Stimulated activated naive CD4-positive, alpha-beta T cell treated with Interleukin-2 at 50 U/mL for 16 hours (primary cell): ENCODE data around the gene GMEB2.
"Not testable (repeated sequence)": the region's sequence is repeated elsewhere in the genome, so short reads cannot be mapped to it uniquely, and the experiment has no call there.

Experiments used
- DNase-seq: peaks from one replicate; lab custom pipeline; 2025; lab: John Stamatoyannopoulos, UW

GMEB2 gene

DNA sequence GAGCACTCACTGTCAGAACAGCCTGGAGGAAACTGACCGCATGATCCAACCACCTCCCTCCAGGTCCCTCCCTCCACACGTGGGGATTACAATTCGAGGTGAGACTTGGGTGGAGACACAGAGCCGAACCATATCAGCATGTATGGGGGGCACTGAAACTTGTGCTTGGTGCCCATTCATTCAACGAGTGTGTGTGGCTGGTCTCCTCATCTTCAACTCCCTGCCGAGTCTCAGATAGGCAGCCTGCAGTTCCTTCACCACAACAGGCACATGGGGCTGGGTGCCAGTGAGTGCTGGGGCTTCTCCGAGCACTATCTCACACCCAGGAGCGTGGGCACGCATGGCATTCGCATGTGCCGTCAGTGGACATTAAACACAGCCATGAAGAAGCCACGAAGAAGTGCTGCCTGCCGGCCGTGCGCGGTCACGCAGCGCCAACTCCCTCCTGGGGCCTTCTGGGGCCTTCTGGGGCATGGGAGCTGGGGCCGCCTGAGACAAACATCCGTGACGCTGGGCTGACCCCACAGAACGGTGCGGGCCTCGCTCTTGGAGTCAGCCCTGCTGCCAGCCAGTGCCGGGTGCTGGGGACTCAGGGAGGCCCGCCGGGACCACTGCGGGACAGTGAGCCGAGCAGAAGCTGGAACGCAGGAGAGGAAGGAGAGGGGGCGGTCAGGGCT, 30.5 kb upstream of the GMEB2 start:
- DNase-seq, result no peak

DNA sequence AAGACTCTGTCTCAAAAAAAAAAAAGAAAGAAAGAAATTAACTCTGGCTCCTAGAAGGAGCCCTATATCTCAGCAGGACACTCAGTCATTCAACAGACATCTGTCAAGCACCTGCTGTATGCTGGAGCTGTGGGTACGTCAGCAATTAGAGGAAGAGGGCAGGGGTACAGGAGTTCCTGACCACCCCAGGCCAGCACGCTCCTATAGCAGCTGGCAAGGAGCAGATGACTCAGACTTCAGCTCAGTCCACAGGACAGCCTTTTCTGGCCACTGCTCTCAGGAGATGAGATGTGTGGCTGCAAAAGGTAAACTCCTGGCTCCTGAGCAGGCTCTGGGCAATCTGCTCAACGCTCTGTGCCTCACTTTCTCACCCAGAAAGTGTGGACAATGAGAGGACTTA, 29.6 kb upstream of the GMEB2 start:
- DNase-seq, result no peak

DNA sequence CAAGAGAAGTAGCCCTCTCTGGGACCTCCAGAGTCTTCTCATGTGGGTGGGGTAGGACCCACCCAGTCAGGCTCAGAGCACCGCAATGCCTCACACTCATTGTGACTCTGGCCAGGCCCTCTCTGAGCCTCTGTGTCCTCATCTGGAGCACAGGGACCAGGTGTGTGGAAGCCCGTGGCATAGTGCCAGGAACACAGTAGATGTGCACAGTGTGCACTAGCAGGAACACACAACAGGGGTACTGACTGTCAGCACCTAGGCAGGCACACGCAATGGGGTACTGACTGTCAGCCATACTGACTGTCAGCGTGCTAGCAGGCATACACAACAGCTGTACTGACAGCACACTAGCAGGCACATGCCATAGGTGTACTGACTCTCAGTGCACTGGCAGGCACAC, 28.3 kb upstream of the GMEB2 start:
- no peak for DNase-seq

DNA sequence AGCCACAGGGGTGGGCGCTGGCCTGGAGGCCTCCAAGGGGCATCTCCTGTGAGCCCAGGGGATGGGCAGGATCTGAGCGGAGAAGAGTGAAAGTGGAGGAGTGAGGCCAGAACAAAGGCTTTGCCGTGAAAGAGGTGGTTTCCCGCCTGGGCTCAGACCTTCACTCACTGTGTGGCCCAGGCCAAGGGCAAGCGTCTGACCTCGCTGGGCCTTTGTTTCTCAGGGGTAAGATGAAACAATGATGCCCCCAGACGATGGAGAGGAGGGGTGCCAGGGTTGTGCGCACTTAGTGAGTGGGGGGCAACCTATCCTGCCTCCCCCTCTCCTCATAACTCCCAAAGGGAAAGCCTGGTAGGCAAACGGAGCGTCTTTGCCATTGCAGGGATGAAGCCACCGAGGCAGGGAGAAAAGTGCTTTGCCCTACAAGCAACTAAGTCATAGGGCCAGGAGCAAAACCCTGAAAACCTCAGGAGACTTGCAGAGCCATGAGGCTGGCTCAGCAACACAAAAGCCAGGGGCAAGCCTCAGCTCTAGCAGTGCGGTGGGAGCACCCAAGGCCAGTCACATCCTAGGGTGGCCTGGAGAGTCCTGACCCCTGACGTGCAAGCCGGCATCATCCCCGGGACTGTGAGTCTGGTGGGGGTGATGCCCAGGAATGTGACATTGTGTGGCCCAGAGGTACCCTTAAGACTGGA, 27.2 kb upstream of the GMEB2 start:
- DNase-seq, result no peak

DNA sequence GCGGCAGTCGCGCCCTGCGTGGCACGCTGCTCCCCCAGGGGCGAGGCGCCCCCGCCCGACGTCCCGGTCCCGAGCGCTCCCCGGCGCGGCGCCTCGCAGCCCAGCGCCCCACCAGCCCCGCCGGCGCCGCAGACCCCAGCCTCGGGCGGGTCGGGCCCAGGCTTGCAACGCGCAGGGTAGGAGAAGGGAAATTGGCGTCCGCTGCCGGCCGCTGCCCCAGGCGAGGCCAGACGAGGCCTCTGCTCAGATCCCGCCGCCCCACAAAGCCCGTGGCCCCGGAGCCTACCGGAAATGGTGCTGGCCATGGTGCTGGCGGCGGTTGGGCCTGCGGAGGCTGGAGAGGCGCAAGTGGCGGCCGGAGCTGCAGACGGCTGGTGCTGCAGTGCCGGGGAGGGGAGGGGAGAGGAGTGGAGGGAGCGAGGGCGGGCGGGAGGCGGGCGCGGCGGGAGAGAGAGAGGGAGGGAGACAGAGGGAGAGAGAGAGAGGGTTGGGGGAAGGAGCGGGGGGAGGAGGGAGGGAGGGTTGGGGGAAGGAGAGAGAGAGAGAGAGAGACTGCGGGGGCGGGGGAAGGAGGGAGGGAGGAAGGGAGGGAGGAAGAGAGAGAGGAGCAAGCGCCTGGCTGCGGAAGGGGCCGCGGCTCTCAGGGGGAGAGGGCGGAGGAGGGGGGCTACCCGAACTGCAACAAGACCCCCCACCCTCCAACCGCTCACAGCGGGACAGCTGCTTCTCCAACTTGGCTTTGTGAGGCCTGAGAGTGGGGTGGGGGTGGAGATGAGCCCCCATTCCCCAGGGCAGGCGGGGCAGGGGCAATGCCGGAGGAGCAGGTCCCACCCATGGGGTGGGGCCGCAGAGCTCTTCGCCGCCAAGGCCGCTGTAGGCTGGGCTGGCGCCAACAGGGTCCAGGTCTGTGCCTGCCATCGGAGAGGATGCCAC, 26.4 kb upstream of the GMEB2 start, which contains the start of gene STMN3:
Gene STMN3, minus strand, starts transcription at position 384 of the 933 bp plus-strand sequence. Its CDS starts 79 bp downstream, at position 305.
- peak; percentile 65 for DNase-seq

DNA sequence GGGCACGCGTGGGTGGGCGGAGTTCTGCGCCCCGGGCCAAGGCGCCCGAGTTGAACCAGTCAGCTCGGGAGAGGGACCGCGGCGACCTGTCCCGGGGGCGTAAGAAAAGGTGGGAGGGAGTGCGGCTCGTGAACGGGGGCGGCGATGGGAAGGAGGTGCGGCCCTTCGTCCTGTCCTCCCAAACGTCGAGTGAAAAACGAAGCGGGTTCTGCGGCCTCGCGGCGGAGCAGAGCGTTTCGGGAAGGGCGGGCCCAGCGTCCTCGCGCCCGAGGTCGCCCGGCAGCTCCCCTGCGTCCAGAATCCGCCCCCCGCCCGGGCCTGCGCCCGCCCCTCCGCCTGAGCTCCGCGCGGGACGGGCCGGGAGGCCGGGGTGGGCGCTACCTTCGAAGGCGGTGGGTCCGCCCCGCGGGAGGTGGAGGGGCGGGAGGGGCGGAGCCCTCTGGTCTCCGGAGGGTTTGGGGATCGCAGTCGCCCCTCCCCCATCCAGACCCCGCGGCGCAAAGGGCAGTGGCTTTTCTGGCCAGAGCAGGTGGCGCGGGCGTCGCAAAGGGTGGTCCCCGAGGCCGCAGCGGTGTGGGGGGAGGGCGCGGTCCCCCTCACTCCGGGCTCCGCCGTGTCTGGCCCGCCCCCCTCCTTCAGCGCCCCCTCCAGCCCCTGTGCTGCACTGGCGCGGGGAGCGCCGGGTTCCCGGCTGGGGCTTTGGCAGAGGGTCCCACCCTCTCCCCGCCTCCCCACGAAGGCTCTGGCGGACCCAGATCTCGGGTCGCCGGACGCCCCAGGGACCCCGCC, 25.5 kb upstream of the GMEB2 start:
- DNase-seq, result peak; percentile 50

DNA sequence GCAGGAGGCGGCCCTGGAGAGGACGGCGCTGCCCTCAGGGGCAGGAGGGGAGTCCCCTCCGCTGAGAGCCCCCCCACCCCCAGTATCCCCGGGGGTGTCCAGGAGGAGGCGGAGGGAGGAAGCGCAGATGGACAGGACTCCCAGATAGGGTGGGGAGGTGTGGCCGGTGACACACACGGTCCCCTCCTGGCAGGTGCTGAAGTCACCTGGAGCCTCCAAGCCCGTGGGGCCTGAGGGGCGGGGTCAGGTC, 25.0 kb upstream of the GMEB2 start:
- no peak for DNase-seq

DNA sequence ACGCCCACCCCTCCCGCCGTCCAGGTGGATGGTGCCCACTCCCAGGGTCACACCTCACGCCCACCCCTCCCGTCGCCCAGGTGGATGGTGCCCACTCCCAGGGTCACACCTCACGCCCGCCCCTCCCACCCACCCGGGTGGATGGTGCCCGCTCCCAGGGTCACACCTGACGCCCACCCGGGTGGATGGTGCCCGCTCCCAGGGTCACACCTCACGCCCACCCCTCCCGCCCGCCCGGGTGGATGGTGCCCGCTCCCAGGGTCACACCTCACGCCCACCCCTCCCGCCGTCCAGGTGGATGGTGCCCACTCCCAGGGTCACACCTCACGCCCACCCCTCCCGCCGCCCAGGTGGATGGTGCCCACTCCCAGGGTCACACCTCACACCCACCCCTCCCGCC, 23.6 kb upstream of the GMEB2 start:
- not testable (repeated sequence) for DNase-seq

DNA sequence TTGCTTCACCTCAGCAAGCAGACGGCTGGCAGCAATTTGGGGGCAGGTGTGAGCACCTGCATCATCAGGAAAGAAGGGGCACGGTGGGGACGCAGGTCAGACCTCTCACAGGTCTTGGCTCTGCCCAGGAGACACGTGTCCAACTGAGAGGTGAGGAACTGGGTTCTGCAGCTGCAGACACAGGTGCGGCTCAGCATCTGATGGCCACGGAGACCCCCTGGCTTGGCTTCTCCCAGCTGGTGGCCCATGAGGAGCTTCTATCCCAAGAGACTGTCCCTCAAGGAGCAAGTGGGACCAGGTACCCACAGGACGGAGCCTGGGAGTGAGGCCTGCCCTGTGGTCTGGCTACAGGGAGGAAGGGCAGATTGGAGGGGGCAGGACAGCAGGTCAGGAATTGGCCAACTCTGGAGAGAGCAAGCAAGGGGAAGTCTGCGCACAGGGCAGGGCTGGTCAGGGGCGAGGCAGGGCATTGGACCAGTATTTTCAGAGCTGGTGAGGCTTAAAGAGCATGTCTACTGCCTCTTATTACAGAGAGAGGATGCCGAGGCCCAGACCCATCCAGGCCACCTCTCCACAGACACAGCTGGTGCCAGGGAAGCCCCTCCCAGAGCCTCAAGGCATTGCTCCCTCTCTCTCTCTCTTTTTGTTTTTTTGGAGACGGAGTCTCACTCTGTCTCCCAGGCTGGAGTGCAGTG, 22.1 kb upstream of the GMEB2 start:
- no peak for DNase-seq

DNA sequence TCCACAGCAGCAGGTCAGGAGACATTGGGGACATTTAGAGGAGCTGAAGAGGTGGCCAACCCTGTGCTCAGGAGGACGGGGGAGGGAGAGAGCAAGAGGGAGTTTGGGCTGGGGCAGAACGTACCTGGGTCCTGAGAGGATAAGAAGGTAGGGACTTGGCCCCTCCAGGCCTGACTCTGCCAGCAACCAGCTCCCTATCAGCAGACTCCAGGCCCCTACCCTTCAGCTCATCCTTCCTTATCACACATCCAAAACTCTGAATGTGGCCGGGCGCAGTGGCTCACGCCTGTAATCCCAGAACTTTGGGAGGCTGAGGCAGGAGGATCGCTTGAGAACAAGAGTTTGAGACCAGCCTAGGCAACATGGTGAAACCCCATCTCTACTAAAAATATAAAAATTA, 21.3 kb upstream of the GMEB2 start:
- no peak for DNase-seq

DNA sequence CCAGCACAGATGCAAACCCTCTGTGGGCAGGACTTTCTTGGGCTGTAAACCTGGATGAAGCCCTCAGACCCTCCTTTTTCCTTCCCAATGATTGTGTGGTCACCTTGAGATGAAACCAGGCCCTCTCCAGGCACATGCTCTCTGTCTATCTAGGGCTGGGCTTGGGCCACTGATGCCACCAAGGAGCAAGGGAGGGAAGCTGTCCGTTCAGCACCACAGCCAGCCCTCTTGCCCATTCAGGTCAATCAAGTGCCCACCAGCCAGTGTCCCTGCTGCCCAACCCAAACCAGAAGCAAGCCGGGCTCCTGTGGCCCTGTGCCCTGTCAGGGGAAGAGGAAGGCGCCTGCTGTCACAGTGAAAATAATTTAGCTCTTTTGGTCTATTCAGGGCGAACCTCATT, 18.3 kb upstream of the GMEB2 start:
- DNase-seq, result no peak

DNA sequence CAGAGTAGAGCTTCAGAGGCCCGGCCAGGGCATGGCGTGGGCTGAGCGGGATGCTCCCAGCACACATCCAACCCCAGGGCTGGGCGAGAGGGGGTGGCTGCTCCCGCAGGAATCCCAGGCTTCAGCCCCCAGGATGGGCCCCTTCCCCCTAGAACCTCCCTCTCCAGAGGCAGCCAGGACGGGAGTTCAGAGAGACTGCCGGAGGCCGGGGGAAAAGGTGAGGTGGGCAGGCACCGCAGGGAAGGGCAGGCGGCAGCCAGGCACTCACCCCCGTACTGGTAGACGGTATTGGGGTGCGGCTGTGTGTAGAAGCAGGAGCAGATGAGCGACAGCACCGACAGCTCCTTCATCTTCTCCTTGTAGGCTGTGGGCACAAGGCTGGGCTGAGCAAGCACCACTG, 17.0 kb upstream of the GMEB2 start:
- DNase-seq, result no peak

DNA sequence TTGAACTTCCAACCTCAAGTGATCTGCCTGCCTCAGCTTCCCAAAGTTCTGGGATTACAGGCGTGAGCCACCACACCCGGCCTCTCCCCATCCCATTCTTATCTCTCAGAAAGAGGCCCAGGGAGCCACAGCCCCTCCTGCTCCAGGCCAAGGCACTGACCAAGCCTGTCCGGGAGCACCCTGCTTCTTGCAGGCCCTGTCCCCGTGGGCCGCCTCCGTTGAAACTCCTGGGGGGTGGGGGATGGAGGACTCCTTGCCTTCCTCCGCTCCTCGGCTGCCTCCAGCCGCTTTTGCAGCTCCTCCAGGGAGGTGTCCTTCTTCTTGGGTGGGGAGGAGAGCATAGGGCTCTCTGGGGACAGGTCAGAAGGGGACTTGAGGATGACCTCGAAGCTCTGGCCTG, 16.6 kb upstream of the GMEB2 start:
- DNase-seq, result no peak

DNA sequence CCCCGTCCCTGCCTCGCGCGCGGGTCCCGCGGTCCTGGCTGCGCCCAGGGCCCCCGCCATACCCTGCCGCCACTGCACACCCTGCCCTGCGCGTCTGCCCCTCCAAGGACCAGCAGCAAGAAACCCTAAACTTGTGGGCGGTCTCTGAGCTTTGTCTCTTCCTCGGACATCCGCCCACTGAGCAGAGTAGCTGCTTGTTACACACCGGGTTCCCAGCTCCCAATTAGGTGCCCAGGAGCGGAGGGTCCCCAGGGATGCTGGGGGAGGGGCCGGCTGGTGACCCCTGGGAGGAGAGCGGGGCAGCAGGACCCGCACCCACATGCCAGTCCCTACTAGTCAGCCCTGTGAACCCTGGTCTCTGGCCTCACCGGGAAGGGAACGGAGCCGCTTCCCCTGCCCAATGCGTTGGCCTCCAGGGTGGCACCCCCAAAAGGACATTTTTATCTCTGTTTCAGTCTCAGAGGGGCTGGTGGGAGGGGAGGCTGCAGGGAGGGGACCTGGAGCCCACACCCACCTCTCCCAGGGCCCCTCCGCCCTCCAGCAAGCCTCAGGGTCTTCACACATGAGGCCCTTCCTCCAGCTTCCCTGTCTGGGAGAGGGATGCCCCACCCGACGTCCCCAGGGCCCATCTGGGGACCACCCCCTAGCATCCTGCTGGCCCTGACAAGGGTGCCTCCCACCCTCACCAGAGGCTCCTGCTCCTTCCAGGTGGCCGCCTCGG, 15.8 kb upstream of the GMEB2 start:
- DNase-seq, result no peak

DNA sequence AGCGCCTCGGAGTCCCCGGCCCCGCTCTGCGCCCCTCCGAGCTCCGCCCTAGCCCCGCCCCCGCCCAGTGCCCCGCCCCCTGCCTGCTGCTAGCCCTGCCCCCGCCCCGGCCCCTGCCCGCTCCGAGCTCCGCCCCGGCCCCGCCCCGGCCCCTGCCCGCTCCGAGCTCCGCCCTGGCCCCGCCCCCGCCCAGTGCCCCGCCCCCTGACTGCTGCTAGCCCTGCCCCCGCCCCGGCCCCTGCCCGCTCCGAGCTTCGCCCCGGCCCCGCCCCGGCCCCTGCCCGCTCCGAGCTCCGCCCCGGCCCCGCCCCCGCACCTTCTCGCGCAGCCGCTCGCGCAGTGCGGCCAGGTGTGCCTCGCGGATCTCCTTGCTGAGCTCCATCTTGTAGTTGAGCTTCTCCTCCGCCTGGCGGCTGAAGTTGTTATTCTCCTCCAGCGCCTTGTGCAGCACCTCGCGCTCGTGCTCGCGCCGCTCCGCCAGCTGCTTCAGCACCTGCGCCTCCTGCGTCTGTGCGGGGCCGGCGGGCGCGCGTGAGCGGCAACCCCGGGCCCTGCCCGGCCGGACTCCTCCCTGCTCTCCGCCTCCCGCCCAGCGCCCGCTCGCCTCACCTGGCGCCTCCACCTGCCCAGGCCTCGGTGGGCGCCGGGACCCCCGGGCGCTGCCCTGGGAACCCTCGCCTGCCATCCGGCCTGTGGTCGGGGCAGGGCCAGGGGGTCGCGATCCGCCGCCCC, 15.1 kb upstream of the GMEB2 start:
- DNase-seq, result peak; percentile 100

DNA sequence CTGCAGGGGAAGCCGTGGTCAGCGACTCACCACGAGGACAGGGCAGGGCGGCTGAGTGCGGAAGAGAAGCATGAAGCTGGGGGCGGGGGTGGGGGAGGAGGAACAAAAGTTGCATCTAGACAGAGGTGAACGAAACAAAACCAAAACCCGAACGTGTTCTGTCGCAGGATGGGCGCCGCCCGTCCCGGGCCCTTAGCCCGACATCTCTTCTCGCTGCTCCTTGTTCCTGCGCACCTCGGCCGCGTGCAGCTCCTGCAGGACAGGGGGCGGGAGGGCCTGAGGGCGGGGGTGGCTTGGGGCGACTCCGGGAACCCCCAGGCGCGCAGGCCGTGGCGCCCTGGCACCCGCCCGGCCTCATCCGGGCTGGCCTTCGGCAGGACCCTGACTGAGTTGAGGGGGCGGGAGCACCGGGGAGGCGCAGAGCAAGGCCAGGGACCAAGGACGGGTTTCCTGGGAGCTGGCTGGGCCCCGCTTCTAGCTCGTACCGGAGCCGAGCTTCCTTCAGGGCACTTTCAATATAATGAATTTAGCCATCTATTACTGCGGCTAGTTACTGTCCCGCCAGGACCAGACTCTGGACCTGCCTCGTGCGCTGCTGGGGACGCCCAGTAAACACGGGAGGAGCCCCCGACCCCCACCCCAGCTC, 14.4 kb upstream of the GMEB2 start:
- peak; percentile 44 for DNase-seq

DNA sequence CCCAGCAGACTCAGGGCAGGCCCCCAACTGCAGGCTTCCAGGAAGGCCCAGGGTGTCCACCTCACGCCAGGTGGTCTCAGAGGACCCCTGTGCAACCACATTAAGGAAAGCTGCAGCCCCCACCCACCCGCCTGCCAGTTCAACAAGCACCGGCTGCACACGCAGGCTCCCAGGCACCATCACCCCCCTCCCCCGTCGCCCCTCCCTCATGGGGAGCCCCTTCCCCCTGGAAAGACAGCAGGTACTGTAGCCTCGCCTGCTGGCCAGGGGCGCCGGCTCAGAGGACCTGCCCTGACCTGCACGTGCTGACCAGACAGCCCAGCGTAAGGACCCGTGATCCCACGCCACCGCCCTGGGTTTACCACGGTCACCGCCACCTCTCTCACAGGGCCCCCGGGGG, 13.8 kb upstream of the GMEB2 start:
- not testable (repeated sequence) for DNase-seq

DNA sequence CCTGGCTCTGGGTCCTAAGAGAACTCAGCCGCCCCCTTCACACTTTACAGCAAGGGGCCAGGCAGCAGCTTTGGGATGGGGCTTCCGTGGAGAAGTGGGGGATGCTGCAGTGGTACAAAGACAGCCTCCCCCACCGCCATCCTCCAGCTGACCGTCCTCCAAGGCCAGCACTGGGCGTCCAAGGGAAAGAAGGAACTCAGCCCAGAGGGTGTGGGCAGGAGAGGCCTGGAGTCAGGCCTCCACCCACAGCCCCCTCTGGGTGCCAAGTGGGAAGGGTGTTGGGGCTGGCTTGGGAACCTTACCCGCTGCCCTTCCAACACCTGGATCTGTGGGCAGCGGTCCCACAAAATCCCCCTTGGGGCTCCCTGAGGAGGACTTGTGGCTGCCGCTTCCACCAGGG, 13.2 kb upstream of the GMEB2 start:
- no peak for DNase-seq

DNA sequence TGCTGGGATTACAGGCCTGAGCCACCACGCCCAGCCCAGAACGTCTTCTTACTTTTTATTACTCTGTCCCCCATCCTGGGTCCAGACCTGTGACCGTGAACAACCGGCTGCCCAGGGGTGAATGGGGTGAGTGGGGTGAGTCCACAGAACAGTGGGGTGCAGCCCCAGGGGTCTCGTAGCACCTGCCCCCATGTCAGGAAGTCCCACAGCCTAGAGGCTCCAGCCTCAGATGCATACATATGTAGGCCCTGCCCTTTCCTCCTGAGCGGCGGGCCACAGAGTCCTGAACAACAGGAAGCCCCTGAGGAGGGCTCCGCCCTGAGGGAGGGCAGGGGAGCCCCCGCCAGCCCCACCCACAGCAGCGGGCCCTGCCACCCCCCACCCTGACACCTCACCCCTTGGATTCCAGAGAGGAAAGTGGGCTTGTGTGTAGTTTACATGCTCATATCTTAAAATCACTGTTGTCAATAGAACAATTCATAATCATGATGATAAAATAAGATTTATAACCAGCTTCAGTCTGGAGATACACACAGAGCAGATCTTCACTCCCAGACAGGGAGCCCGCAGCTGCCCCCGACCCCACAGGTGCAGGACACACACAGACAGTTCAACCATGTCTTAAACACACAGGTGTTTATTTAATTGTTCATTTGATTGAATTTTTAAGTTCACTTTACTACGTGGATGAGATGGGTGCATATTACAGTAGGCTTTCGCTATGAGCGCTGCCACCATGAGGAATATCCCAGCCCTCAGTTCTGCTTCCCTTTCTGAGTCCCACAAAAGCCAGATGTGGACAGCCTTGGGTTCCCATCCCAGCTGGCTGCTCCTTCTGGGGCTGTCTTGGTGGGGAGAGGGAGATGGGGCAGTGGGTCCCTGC, 12.4 kb upstream of the GMEB2 start:
- DNase-seq, result peak; percentile 62
